Muscle layer of duodenum (tissue), 2 donors: ENCODE results near the gene BCKDHA.
"Not testable (repeated sequence)": the region's sequence is repeated elsewhere in the genome, so short reads cannot be mapped to it uniquely, and the experiment has no call there.

Experiments
- H3K27ac ChIP-seq: one replicate; pipeline ENCODE4 v1.7.0; 2013; ENCODE audit warnings: mild to moderate bottlenecking, low read length
- H3K27me3 ChIP-seq: one replicate; pipeline ENCODE4 v1.7.0; 2013; ENCODE audit warnings: low read depth, mild to moderate bottlenecking, control low read depth, low read length
- H3K36me3 ChIP-seq, 2 donors: one replicate each; pipeline ENCODE4 v1.7.0; 2013; ENCODE audit warnings: low read length in 2 of 2, control low read depth in 1 of 2, mild to moderate bottlenecking in 1 of 2; ENCODE audit not compliant: insufficient read depth in 2 of 2, control insufficient read depth in 1 of 2
- H3K4me1 ChIP-seq, 2 donors: one replicate each; pipeline ENCODE4 v1.7.0; 2013; ENCODE audit warnings: low read length in 2 of 2, mild to moderate bottlenecking in 2 of 2, control low read depth in 1 of 2, moderate library complexity in 1 of 2; ENCODE audit not compliant: insufficient read depth in 2 of 2, control insufficient read depth in 1 of 2
- H3K4me3 ChIP-seq, 2 donors: one replicate each; pipeline ENCODE4 v1.7.0; 2013; ENCODE audit warnings: low read length in 2 of 2, low read depth in 1 of 2, mild to moderate bottlenecking in 1 of 2
- H3K9me3 ChIP-seq, 2 donors: one replicate each; pipeline ENCODE4 v1.7.0; 2013; ENCODE audit warnings: low read length in 2 of 2, control low read depth in 1 of 2, mild to moderate bottlenecking in 1 of 2; ENCODE audit not compliant: control insufficient read depth in 1 of 2
- donor health status: healthy.

Gene BCKDHA

GRCh38 chr19:41371119-41371518, 26.5 kb upstream of the BCKDHA start:
- H3K9me3 ChIP-seq, H3K36me3 ChIP-seq, H3K27ac ChIP-seq, H3K4me3 ChIP-seq, H3K27me3 ChIP-seq: not testable (repeated sequence)
- peaks cover 0 to 23% of the 10 kb centered on the region in 2 donors for H3K4me1 ChIP-seq

- H3K4me1 ChIP-seq = peaks cover 0 to 23% of the 10 kb centered on the region in 2 donors
Observed at GRCh38 chr19:41371541-41371940, 26.1 kb upstream of the BCKDHA start.

GRCh38 chr19:41372501-41372900, 25.1 kb upstream of the BCKDHA start:
- H3K4me1 ChIP-seq = peaks cover 0 to 28% of the 10 kb centered on the region in 2 donors
- no peaks in the 10 kb centered on the region for H3K9me3 ChIP-seq
- no peaks in the 10 kb centered on the region for H3K27me3 ChIP-seq
- H3K27ac ChIP-seq = no peak overlapping the region
- no peak overlapping the region for H3K4me3 ChIP-seq
- no peaks in the 10 kb centered on the region for H3K36me3 ChIP-seq

More at GRCh38 chr19:41371541-41371940, 26.1 kb upstream of the BCKDHA start:
- Histone ChIP-seq H3K27me3 (no peaks in the 10 kb centered on the region), H3K36me3 (no peaks in the 10 kb centered on the region), H3K4me3 (no peak overlapping the region), H3K27ac (no peak overlapping the region), H3K9me3 (no peaks in the 10 kb centered on the region)

- Histone ChIP-seq H3K4me1 (peaks cover 0 to 33% of the 10 kb centered on the region in 2 donors), H3K36me3 (no peaks in the 10 kb centered on the region), H3K9me3 (no peaks in the 10 kb centered on the region), H3K27ac (no peak overlapping the region), H3K27me3 (no peaks in the 10 kb centered on the region), H3K4me3 (no peak overlapping the region)
Observed at GRCh38 chr19:41373993-41374392, 23.6 kb upstream of the BCKDHA start.

GRCh38 chr19:41376241-41376997, 21.2 kb upstream of the BCKDHA start, which contains the start of gene TMEM91:
Gene TMEM91, plus strand, starts transcription at chr19:41376533. Its CDS starts 1,777 bp downstream, at chr19:41378310.
- H3K4me1 ChIP-seq = peaks cover 0 to 33% of the 10 kb centered on the region in 2 donors
- H3K36me3 ChIP-seq = no peaks in the 10 kb centered on the region
- peak within 1 kb of the TSS; percentile 29 for H3K27ac ChIP-seq
- peak within 1 kb of the TSS; percentile 58 to 79 for H3K4me3 ChIP-seq
- H3K27me3 ChIP-seq = no peaks in the 10 kb centered on the region
- H3K9me3 ChIP-seq = no peaks in the 10 kb centered on the region

GRCh38 chr19:41376998-41377365, 20.6 kb upstream of the BCKDHA start:
- Histone ChIP-seq H3K4me3 (peak overlapping the region; percentile 58 to 79), H3K36me3 (no peaks in the 10 kb centered on the region), H3K27ac (no peak overlapping the region), H3K4me1 (peaks cover 0 to 33% of the 10 kb centered on the region in 2 donors), H3K9me3 (no peaks in the 10 kb centered on the region), H3K27me3 (no peaks in the 10 kb centered on the region)

- H3K27me3 ChIP-seq = no peaks in the 10 kb centered on the region
- peaks cover 0 to 4% of the 10 kb centered on the region in 2 donors for H3K36me3 ChIP-seq
- H3K4me1 ChIP-seq = peaks cover 0 to 33% of the 10 kb centered on the region in 2 donors
- H3K27ac ChIP-seq = no peak overlapping the region
- H3K4me3 ChIP-seq = no peak overlapping the region
- no peaks in the 10 kb centered on the region for H3K9me3 ChIP-seq
Observed at GRCh38 chr19:41377977-41378709, 19.5 kb upstream of the BCKDHA start.

GRCh38 chr19:41381536-41381935, 16.1 kb upstream of the BCKDHA start:
- not testable (repeated sequence) for H3K27me3 ChIP-seq, H3K4me1 ChIP-seq, H3K27ac ChIP-seq, H3K9me3 ChIP-seq, H3K4me3 ChIP-seq
- peaks cover 0 to 18% of the 10 kb centered on the region in 2 donors for H3K36me3 ChIP-seq

- H3K27me3 ChIP-seq = no peaks in the 10 kb centered on the region
- H3K27ac ChIP-seq = no peak overlapping the region
- H3K4me3 ChIP-seq = no peak overlapping the region
- no peaks in the 10 kb centered on the region for H3K4me1 ChIP-seq
- H3K9me3 ChIP-seq = no peaks in the 10 kb centered on the region
- peaks cover 0 to 28% of the 10 kb centered on the region in 2 donors for H3K36me3 ChIP-seq
Observed at GRCh38 chr19:41384351-41384750, 13.3 kb upstream of the BCKDHA start.

GRCh38 chr19:41386442-41386841, 11.2 kb upstream of the BCKDHA start:
- peaks cover 10 to 46% of the 10 kb centered on the region in 2 donors for H3K36me3 ChIP-seq

GRCh38 chr19:41391618-41392017, 6.0 kb upstream of the BCKDHA start:
- H3K4me1 ChIP-seq = peaks cover 0 to 10% of the 10 kb centered on the region in 2 donors
- no peaks in the 10 kb centered on the region for H3K9me3 ChIP-seq
- H3K4me3 ChIP-seq = no peak overlapping the region
- H3K27me3 ChIP-seq = no peaks in the 10 kb centered on the region
- H3K36me3 ChIP-seq = peaks cover 12 to 33% of the 10 kb centered on the region in 2 donors
- H3K27ac ChIP-seq = no peak overlapping the region

More at GRCh38 chr19:41386442-41386841, 11.2 kb upstream of the BCKDHA start:
- no peaks in the 10 kb centered on the region for H3K4me1 ChIP-seq
- H3K9me3 ChIP-seq = no peaks in the 10 kb centered on the region
- no peaks in the 10 kb centered on the region for H3K27me3 ChIP-seq
- H3K27ac ChIP-seq = no peak overlapping the region
- no peak overlapping the region for H3K4me3 ChIP-seq
